ENCODE measurements around the gene OLFM4.

OLFM4 gene

GRCh38 chr13:53015971-53016370 is 12.6 kb upstream of the OLFM4 start:
- no peak for DNase-seq

- no peak for DNase-seq
Observed at GRCh38 chr13:53017433-53017970, 11.1 kb upstream of the OLFM4 start.

- DNase-seq, result no peak
Observed at GRCh38 chr13:53018690-53019647, 9.6 kb upstream of the OLFM4 start.

GRCh38 chr13:53020764-53021335 is 7.8 kb upstream of the OLFM4 start:
- no peak for DNase-seq

GRCh38 chr13:53023246-53023645 is 5.4 kb upstream of the OLFM4 start:
- no peak for DNase-seq

GRCh38 chr13:53028063-53028462 is 550 bp upstream of the OLFM4 start:
- DNase-seq, result no peak

GRCh38 chr13:53032849-53033248 is 4.2 kb downstream of the OLFM4 start:
- DNase-seq, result no peak

GRCh38 chr13:53038993-53039392 is 10.4 kb downstream of the OLFM4 start:
- no peak for DNase-seq

GRCh38 chr13:53041968-53042516 is 13.4 kb downstream of the OLFM4 start:
- DNase-seq, result no peak

- DNase-seq, result no peak
Observed at GRCh38 chr13:53042877-53043276, 14.3 kb downstream of the OLFM4 start.

- no peak for DNase-seq
Observed at GRCh38 chr13:53043398-53043797, 14.8 kb downstream of the OLFM4 start.

- DNase-seq, result no peak
Observed at GRCh38 chr13:53045189-53045588, 16.6 kb downstream of the OLFM4 start.

GRCh38 chr13:53048880-53049279 is 20.3 kb downstream of the OLFM4 start:
- DNase-seq, result no peak

GRCh38 chr13:53050151-53050550 is 21.5 kb downstream of the OLFM4 start:
- no peak for DNase-seq

GRCh38 chr13:53052675-53053074 is 24.1 kb downstream of the OLFM4 start:
- no peak for DNase-seq

- DNase-seq, result no peak
Observed at GRCh38 chr13:53054569-53054968, 26.0 kb downstream of the OLFM4 start.

GRCh38 chr13:53058065-53058679 is 29.6 kb downstream of the OLFM4 start:
- DNase-seq, result no peak

GRCh38 chr13:53060840-53061490 is 32.4 kb downstream of the OLFM4 start:
- no peak for DNase-seq

- no peak for DNase-seq
Observed at GRCh38 chr13:53064731-53065130, 36.1 kb downstream of the OLFM4 start.

GRCh38 chr13:53066411-53066810 is 37.8 kb downstream of the OLFM4 start:
- no peak for DNase-seq

GRCh38 chr13:53068585-53069520 is 40.2 kb downstream of the OLFM4 start:
- no peak for DNase-seq

GRCh38 chr13:53069800-53070199 is 41.2 kb downstream of the OLFM4 start:
- no peak for DNase-seq

Data from NCI-H2081 treated with DMSO at 0.1 percent for 48 hours (cell line).